ENCODE results near the gene ANTXRL. TPM values are rescaled to one million over a fixed set of nuclear protein-coding genes. Genes with fewer than 3 reads are reported as not detected.

ANTXRL gene
- total and polyA plus RNA-seq, 10 of the 15 experiments (the other 5 are each of a cell fraction or from before 2014, with no cell fraction given), result not detected

DNA sequence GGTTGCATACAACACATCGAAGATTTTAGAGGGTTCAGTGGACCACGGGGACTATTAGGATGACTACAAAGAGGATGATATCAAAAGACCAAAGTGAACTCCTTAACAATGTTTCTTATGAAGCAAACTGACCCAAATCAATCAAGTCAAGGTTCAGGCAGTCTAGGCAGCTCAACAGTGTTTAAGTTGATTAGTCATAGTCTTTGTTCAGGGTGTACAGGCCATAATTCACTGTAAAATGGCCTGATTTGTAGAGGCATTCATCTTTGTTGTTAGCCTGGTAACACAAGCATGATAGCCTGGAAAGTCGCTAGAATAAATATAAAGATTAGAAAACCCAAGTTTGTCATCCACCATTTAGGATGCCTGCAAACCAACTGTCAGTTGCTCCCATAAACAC, 32.6 kb downstream of the ANTXRL start:
- BruUV-seq (replicated peaks), result no TSS peak
- ChIA-PET POLR2A (no interaction called here), SMC1A (ENCODE audit: uncharacterized antibody, unreplicated experiment) (no interaction called here), CTCF (no interaction called here), RAD21 (ENCODE audit: unreplicated experiment) (no interaction called here)
- in situ Hi-C loops (cut with MboI) (no loop called here), intact Hi-C loops (cut with micrococcal nuclease; ENCODE audit: unreplicated experiment) (no loop called here)
- H3K27me3 ChIP-seq (replicated peaks in 1 of 2; ENCODE audit: control insufficient read depth in 2 of 2, insufficient read depth in 2 of 2, low read length in 1 of 2), result peaks cover 0 to 6% of the 10 kb centered on the region in 2 experiments; a peak in 3 of 4 replicates
- H3K36me3 ChIP-seq (ENCODE audit: control insufficient read depth in 2 of 2, insufficient read depth in 2 of 2, low read length in 1 of 2), result no peaks in the 10 kb centered on the region
- no peak overlapping the region for H2AFZ ChIP-seq (ENCODE audit: control insufficient read depth, low read depth, low read length)
- H3K27ac ChIP-seq (ENCODE audit: control insufficient read depth, insufficient read depth), result no peak overlapping the region
- H3K4me2 ChIP-seq (ENCODE audit: control insufficient read depth, insufficient read depth), result no peak overlapping the region
- no peak for DNase-seq (ENCODE audit: low read depth, low spot score)
- H3K79me2 ChIP-seq (ENCODE audit: control insufficient read depth, insufficient read depth, low read length), result no peaks in the 10 kb centered on the region
- H3K9me3 ChIP-seq (replicated peaks; ENCODE audit: control insufficient read depth, insufficient read depth, low read length), result no peaks in the 10 kb centered on the region
- ATAC-seq, result no peak
- FAIRE-seq, result no peak
- no peaks in the 10 kb centered on the region for H4K20me1 ChIP-seq (ENCODE audit: control insufficient read depth, insufficient read depth)
- no peak overlapping the region for H3K9ac ChIP-seq (ENCODE audit: control insufficient read depth, insufficient read depth, low read length)
- no peaks in the 10 kb centered on the region for H3K4me1 ChIP-seq (ENCODE audit: control insufficient read depth, insufficient read depth, low read length)
- 0% methylated on average over 3 of the region's 3 CpGs for WGBS (ENCODE audit: insufficient coverage, insufficient replicate concordance, low lambda C conversion rate, missing lambda C conversion rate)
- no peak overlapping the region for H3K4me3 ChIP-seq
- no peak for TF ChIP-seq ESRRA (IDR thresholded peaks at IDR 0.05; ENCODE audit: low read length)
- TF ChIP-seq, protein P1, sequence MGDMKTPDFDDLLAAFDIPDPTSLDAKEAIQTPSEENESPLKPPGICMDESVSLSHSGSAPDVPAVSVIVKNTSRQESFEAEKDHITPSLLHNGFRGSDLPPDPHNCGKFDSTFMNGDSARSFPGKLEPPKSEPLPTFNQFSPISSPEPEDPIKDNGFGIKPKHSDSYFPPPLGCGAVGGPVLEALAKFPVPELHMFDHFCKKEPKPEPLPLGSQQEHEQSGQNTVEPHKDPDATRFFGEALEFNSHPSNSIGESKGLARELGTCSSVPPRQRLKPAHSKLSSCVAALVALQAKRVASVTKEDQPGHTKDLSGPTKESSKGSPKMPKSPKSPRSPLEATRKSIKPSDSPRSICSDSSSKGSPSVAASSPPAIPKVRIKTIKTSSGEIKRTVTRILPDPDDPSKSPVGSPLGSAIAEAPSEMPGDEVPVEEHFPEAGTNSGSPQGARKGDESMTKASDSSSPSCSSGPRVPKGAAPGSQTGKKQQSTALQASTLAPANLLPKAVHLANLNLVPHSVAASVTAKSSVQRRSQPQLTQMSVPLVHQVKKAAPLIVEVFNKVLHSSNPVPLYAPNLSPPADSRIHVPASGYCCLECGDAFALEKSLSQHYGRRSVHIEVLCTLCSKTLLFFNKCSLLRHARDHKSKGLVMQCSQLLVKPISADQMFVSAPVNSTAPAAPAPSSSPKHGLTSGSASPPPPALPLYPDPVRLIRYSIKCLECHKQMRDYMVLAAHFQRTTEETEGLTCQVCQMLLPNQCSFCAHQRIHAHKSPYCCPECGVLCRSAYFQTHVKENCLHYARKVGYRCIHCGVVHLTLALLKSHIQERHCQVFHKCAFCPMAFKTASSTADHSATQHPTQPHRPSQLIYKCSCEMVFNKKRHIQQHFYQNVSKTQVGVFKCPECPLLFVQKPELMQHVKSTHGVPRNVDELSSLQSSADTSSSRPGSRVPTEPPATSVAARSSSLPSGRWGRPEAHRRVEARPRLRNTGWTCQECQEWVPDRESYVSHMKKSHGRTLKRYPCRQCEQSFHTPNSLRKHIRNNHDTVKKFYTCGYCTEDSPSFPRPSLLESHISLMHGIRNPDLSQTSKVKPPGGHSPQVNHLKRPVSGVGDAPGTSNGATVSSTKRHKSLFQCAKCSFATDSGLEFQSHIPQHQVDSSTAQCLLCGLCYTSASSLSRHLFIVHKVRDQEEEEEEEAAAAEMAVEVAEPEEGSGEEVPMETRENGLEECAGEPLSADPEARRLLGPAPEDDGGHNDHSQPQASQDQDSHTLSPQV (IDR thresholded peaks at IDR 0.05), result no peak
- no peak for TF ChIP-seq STAT3 (IDR thresholded peaks at IDR 0.05; ENCODE audit: low read depth, low read length)
- no peak for TF ChIP-seq RELB (IDR thresholded peaks at IDR 0.05; ENCODE audit: low read depth)
- no peak for TF ChIP-seq JUND (IDR thresholded peaks at IDR 0.05; ENCODE audit: low read depth, low read length)
- TF ChIP-seq CBFB (IDR thresholded peaks at IDR 0.05; ENCODE audit: low read depth), result no peak
- TF ChIP-seq NR2C2 (IDR thresholded peaks at IDR 0.05; ENCODE audit: borderline replicate concordance, control insufficient read depth, insufficient read length, low read depth), result no peak
- TF ChIP-seq, protein P2, sequence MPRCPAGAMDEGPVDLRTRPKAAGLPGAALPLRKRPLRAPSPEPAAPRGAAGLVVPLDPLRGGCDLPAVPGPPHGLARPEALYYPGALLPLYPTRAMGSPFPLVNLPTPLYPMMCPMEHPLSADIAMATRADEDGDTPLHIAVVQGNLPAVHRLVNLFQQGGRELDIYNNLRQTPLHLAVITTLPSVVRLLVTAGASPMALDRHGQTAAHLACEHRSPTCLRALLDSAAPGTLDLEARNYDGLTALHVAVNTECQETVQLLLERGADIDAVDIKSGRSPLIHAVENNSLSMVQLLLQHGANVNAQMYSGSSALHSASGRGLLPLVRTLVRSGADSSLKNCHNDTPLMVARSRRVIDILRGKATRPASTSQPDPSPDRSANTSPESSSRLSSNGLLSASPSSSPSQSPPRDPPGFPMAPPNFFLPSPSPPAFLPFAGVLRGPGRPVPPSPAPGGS (IDR thresholded peaks at IDR 0.05; ENCODE audit: borderline replicate concordance, insufficient read depth, low read depth, low read length, poor library complexity, severe bottlenecking), result no peak
- TF ChIP-seq, protein P3, sequence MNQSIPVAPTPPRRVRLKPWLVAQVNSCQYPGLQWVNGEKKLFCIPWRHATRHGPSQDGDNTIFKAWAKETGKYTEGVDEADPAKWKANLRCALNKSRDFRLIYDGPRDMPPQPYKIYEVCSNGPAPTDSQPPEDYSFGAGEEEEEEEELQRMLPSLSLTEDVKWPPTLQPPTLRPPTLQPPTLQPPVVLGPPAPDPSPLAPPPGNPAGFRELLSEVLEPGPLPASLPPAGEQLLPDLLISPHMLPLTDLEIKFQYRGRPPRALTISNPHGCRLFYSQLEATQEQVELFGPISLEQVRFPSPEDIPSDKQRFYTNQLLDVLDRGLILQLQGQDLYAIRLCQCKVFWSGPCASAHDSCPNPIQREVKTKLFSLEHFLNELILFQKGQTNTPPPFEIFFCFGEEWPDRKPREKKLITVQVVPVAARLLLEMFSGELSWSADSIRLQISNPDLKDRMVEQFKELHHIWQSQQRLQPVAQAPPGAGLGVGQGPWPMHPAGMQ (IDR thresholded peaks at IDR 0.05; ENCODE audit: borderline replicate concordance), result no peak
- no peak for TF ChIP-seq GABPA (IDR thresholded peaks at IDR 0.05; ENCODE audit: low read depth)
- no peak for TF ChIP-seq YBX1 (IDR thresholded peaks at IDR 0.05)
- TF ChIP-seq RELA (IDR thresholded peaks at IDR 0.05; ENCODE audit: borderline replicate concordance, partially characterized antibody), result no peak
- TF ChIP-seq ZNF24 (IDR thresholded peaks at IDR 0.05), result no peak
- TF ChIP-seq KDM1A (IDR thresholded peaks at IDR 0.05; ENCODE audit: borderline replicate concordance), result no peak
- TF ChIP-seq TCF12 (IDR thresholded peaks at IDR 0.05; ENCODE audit: low read depth, low read length), result no peak
- TF ChIP-seq MAX (IDR thresholded peaks at IDR 0.05; ENCODE audit: low read depth, low read length), result no peak
- no peak for TF ChIP-seq RBBP5 (conservative IDR thresholded peaks at IDR 0.05)
- no peak for TF ChIP-seq NR2C1 (IDR thresholded peaks at IDR 0.05)
